Measurements from ENCODE around the gene IL4I1. TPM values are rescaled to one million over a fixed set of nuclear protein-coding genes. Genes with fewer than 3 reads are reported as not detected.

The IL4I1 gene
- total RNA-seq, 3 donors from 2014 or later = 0.48 to 2.2 (median 0.66) TPM

DNA sequence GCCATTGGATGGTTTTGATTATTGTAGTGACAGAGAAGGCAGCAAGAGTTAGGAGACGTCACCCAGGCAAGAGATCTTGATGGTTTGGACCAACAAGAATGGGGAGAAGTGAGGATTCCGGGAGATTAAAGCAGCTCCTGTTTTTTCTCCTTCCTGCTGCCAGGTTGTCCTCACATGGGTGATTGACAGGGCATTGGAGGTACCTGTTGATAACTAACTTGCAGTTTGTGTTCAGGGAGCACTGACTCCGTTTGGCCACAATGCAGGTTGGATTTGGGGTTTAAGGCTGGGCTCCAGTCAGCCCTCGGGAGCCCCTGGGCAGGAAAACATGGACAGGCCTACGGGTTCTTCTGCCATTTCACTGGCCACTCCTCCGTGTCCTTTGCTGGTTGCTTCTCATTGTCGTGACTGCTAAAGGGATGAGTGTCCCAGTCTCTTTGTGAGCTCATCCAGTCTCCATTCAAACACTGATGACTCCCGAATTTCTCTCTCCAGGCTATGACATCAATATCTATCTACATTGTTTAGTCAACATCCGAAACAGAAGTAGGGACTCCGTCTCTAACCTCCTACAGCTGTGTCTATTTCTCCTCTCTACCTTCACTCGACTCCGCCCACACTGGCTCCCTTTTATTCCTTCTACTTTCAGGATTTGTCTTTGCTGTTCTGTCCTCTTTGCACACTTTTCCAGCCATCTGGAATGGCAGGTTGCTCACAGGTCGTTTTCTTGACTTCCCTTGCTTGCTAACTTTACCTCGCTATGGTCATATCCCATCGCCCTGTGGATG, 47.1 kb downstream of the IL4I1 start:
- Histone ChIP-seq H3K4me1 (peaks cover 0 to 9% of the 10 kb centered on the region in 2 donors), H3K27ac (peak overlapping the region; percentile 98 to 100), H3K36me3 (no peaks in the 10 kb centered on the region), H3K27me3 (no peaks in the 10 kb centered on the region), H3K9me3 (no peaks in the 10 kb centered on the region), H3K4me3 (peak overlapping the region; percentile 71 to 93 (median 83))
- intact Hi-C loops (cut with DNase I; ENCODE audit: low total_unique reads) = no loop called here
- DNase-seq (ENCODE audit: low spot score in 2 of 2) = no peak
- TF ChIP-seq CTCF (IDR thresholded peaks at IDR 0.05) (no peak), POLR2A (IDR thresholded peaks at IDR 0.05) (no peak), POLR2AphosphoS5 (IDR thresholded peaks at IDR 0.05) (no peak)

DNA sequence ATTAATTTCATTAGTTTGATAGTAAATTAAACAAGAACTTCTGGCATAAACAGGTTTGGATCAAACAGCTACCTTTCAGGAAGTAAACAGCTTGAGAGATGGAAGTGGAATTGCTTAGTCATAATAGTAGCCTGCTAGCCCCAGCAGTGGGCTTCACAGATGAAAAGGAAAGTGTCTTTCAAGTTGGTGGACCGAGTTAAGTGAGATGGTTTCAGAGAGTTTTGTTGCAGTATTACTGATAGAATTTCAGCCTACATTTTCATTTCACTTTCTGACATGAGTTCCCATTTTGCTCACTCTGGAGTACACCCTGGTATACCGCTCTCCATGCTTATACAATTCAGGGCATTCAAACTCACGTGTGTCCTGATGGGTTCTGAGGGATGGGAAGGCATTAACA, 47.7 kb downstream of the IL4I1 start:
- no peaks in the 10 kb centered on the region for H3K36me3 ChIP-seq
- intact Hi-C loops (cut with DNase I; ENCODE audit: low total_unique reads) = no loop called here
- TF ChIP-seq POLR2A (IDR thresholded peaks at IDR 0.05) = no peak
- no peak for TF ChIP-seq POLR2AphosphoS5 (IDR thresholded peaks at IDR 0.05)
- no peak for TF ChIP-seq CTCF (IDR thresholded peaks at IDR 0.05)

DNA sequence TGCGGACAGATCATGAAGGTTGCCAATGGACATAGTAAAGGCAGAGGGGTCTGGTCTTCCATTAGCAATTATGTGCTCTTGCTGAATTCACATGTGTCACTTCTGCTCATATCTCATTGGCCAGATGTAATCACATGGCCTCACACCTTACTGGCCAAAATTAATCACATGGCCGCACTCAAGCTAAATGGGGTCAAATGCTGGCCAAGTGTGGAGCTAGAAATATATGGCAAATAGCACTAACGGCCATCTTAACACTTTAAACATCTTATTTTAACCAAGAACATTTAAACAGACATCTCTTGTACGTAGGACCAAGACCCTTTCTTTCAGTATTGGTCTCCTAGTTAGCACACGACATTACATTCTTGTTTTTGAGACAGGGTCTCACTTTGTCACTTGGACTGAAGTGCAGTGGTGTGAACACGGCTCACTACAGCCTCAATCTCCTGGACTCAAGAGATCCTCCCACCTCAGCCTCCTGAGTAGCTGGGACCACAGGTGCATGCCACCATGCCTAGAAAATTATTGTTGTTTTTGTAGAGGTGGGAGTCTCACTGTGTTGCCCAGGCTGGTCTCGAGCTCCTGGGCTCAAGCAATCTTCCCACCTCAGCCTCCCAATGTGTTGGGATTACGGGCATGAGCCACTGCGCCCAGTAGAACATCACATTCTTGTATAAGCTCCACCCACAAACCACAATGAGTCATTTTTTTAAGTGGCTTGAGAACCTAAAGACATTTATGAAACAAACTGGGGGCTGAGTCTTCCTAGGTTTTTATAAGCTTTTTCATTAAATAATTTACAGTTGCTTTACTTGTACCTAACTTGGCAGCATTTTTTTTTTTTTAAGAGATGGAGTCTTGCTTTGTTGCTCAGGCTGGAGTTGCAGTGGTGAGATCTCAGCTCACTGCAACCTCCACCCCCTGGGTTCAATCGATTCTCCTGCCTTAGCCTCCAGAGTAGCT, 48.7 kb downstream of the IL4I1 start:
- Histone ChIP-seq H3K4me1 (peaks cover 0 to 9% of the 10 kb centered on the region in 2 donors), H3K27me3 (no peaks in the 10 kb centered on the region), H3K27ac (no peak overlapping the region), H3K4me3 (no peak overlapping the region), H3K9me3 (no peaks in the 10 kb centered on the region), H3K36me3 (no peaks in the 10 kb centered on the region)
- DNase-seq (ENCODE audit: low spot score in 2 of 2) = no peak
- intact Hi-C loops (cut with DNase I; ENCODE audit: low total_unique reads) = no loop called here
- TF ChIP-seq CTCF (IDR thresholded peaks at IDR 0.05) (no peak), POLR2A (IDR thresholded peaks at IDR 0.05) (no peak), POLR2AphosphoS5 (IDR thresholded peaks at IDR 0.05) (no peak)

More for the DNA sequence above, 47.7 kb downstream of the IL4I1 start:
- no peaks in the 10 kb centered on the region for H3K9me3 ChIP-seq
- H3K4me3 ChIP-seq = no peak overlapping the region
- DNase-seq (ENCODE audit: low spot score in 2 of 2) = no peak
- peaks cover 0 to 9% of the 10 kb centered on the region in 2 donors for H3K4me1 ChIP-seq
- H3K27ac ChIP-seq = no peak overlapping the region
- no peaks in the 10 kb centered on the region for H3K27me3 ChIP-seq

DNA sequence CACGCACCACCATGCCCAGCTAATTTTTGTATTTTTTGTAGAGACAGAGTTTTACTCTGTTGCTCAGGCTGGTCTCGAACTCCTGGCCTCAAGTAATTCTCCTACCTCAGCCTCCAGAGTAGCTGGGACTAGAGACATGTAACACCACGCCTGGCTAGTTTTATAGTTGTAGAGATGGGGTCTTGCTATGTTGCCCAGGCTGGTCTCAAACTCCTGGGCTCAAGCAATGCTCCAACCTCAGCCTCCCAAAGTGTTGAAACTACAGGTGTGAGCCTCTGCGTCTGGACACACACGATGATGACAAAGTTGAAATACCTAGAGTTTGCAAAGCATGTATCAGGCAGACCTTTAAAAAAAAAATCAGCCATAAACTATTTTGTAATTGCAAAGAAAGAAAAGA, 50.3 kb downstream of the IL4I1 start:
- intact Hi-C loops (cut with DNase I; ENCODE audit: low total_unique reads) = no loop called here
- Histone ChIP-seq H3K27me3 (no peaks in the 10 kb centered on the region), H3K27ac (no peak overlapping the region), H3K9me3 (no peaks in the 10 kb centered on the region), H3K36me3 (no peaks in the 10 kb centered on the region), H3K4me1 (no peaks in the 10 kb centered on the region), H3K4me3 (no peak overlapping the region)
- DNase-seq (ENCODE audit: low spot score in 2 of 2) = no peak
- no peak for TF ChIP-seq POLR2AphosphoS5 (IDR thresholded peaks at IDR 0.05)

GRCh38 chr19:49845414-49845813, 51.3 kb downstream of the IL4I1 start:
- no peak overlapping the region for H3K4me3 ChIP-seq
- no peaks in the 10 kb centered on the region for H3K36me3 ChIP-seq
- DNase-seq (ENCODE audit: low spot score in 2 of 2) = no peak
- TF ChIP-seq CTCF (IDR thresholded peaks at IDR 0.05) (no peak), POLR2A (IDR thresholded peaks at IDR 0.05) (no peak), POLR2AphosphoS5 (IDR thresholded peaks at IDR 0.05) (no peak)
- no peaks in the 10 kb centered on the region for H3K9me3 ChIP-seq
- no peaks in the 10 kb centered on the region for H3K27me3 ChIP-seq
- H3K4me1 ChIP-seq = no peaks in the 10 kb centered on the region
- H3K27ac ChIP-seq = no peak overlapping the region
- intact Hi-C loops (cut with DNase I; ENCODE audit: low total_unique reads) = no loop called here
